ENCODE measurements around the gene NKX2-4.

DNA sequence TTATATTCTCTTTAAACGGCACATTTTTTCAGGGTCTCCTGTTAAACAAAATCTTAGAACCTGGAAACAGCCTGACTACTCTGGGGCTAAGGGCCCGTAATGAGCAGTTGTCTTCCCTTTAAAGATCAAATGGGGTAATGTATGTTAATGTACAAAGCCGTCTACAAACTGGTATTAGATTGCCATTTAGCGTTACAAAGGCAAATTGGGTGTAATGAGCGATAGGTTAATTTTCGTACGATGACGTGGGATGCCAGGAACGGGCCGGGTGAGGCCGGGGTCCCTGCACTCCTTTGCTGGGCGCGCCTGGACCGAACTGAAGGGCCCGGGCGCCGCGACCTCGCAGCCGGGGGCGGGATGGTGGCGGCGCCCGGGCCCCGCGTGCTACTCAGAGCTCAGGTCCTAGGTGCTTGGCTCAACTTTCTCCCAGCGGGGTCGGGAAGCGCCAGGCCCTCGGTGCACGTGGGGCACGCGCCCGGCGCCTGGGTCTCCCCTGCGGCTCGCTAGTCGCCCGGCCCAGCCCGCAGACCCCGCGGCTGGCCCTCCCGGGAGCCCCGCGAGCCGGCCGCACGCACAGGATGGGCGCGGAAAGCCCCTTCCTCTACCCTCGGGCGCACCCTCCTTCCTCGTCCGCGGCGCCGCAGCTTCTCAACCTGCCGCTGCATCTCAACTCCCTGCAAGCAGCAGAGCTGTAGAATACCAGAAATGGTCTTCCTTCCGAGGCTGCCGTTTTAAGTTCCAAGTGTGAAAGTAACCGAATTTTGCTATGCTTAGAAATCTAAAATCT, 5.9 kb downstream of the NKX2-4 start:
- TF ChIP-seq SUZ12 (IDR thresholded peaks at IDR 0.05) (no peak), LEF1 (IDR thresholded peaks at IDR 0.05; ENCODE audit: borderline replicate concordance) (no peak), HDGF (IDR thresholded peaks at IDR 0.05; ENCODE audit: borderline replicate concordance) (no peak), FOXM1 (IDR thresholded peaks at IDR 0.05; ENCODE audit: borderline replicate concordance) (no peak), ARNT (IDR thresholded peaks at IDR 0.05) (no peak), TARDBP (IDR thresholded peaks at IDR 0.05) (no peak), FOXA1 (IDR thresholded peaks at IDR 0.05) (no peak), CTBP1 (IDR thresholded peaks at IDR 0.05; ENCODE audit: borderline replicate concordance) (no peak), SP1 (IDR thresholded peaks at IDR 0.05) (no peak), FOXK2 (IDR thresholded peaks at IDR 0.05) (no peak), BHLHE40 (IDR thresholded peaks at IDR 0.05; ENCODE audit: borderline replicate concordance) (no peak), ELF4 (IDR thresholded peaks at IDR 0.05) (no peak)
- TF ChIP-seq, protein P1, sequence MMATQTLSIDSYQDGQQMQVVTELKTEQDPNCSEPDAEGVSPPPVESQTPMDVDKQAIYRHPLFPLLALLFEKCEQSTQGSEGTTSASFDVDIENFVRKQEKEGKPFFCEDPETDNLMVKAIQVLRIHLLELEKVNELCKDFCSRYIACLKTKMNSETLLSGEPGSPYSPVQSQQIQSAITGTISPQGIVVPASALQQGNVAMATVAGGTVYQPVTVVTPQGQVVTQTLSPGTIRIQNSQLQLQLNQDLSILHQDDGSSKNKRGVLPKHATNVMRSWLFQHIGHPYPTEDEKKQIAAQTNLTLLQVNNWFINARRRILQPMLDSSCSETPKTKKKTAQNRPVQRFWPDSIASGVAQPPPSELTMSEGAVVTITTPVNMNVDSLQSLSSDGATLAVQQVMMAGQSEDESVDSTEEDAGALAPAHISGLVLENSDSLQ (IDR thresholded peaks at IDR 0.05) = no peak
